ENCODE measurements around the gene PARP9.
A peak's percentile ranks its signal among the peaks of the same experiment; 100 is the strongest.
"Not testable (repeated sequence)": the region's sequence is repeated elsewhere in the genome, so short reads cannot be mapped to it uniquely, and the experiment has no call there.

The PARP9 gene

GRCh38 chr3:122577409-122578031 lies 13.4 kb upstream of the PARP9 start, which contains the start of gene PARP15:
PARP15 (plus strand) TSS chr3:122577650; CDS start chr3:122577668, 18 bp downstream.
- DNase-seq (ENCODE audit: low read depth): no peak
- peak within 1 kb of the TSS; percentile 90 for H3K4me3 ChIP-seq (ENCODE audit: low read depth, low read length)

GRCh38 chr3:122576174-122576940 lies 12.3 kb upstream of the PARP9 start:
- peak; percentile 92 for DNase-seq (ENCODE audit: low read depth)
- no peak overlapping the region; the same call in 1 of the 2 replicates for H3K4me3 ChIP-seq (ENCODE audit: low read depth, low read length)
- TF ChIP-seq CTCF (IDR thresholded peaks at IDR 0.05; ENCODE audit: low read depth, low read length, missing control alignments): no peak

More at GRCh38 chr3:122577409-122578031, 13.4 kb upstream of the PARP9 start, which contains the start of gene PARP15:
- no peak for TF ChIP-seq CTCF (IDR thresholded peaks at IDR 0.05; ENCODE audit: low read depth, low read length, missing control alignments)

GRCh38 chr3:122572940-122573412 lies 8.9 kb upstream of the PARP9 start:
- no peak overlapping the region for H3K4me3 ChIP-seq (ENCODE audit: low read depth, low read length)
- TF ChIP-seq CTCF (IDR thresholded peaks at IDR 0.05; ENCODE audit: low read depth, low read length, missing control alignments): no peak
- DNase-seq (ENCODE audit: low read depth): peak; percentile 70

- no peak for DNase-seq (ENCODE audit: low read depth)
- H3K4me3 ChIP-seq (ENCODE audit: low read depth, low read length): no peak overlapping the region
- TF ChIP-seq CTCF (IDR thresholded peaks at IDR 0.05; ENCODE audit: low read depth, low read length, missing control alignments): no peak
These were observed 4.7 kb upstream of the PARP9 start for GRCh38 chr3:122568755-122569154.

GRCh38 chr3:122568131-122568530 lies 4.0 kb upstream of the PARP9 start:
- not testable (repeated sequence) for H3K4me3 ChIP-seq (ENCODE audit: low read depth, low read length); DNase-seq (ENCODE audit: low read depth)

- TF ChIP-seq CTCF (IDR thresholded peaks at IDR 0.05; ENCODE audit: low read depth, low read length, missing control alignments): no peak
- peak overlapping the region; percentile 82 for H3K4me3 ChIP-seq (ENCODE audit: low read depth, low read length)
- DNase-seq (ENCODE audit: low read depth): no peak
These were observed 429 bp downstream of the PARP9 start for GRCh38 chr3:122563717-122564025.

- peak overlapping the region; percentile 82 for H3K4me3 ChIP-seq (ENCODE audit: low read depth, low read length)
- TF ChIP-seq CTCF (IDR thresholded peaks at IDR 0.05; ENCODE audit: low read depth, low read length, missing control alignments): no peak
- DNase-seq (ENCODE audit: low read depth): no peak
These were observed 980 bp downstream of the PARP9 start for GRCh38 chr3:122562923-122563716.
